T-cell (primary cell): ENCODE measurements around the gene HECA. TPM values are rescaled to one million over a fixed set of nuclear protein-coding genes. Genes with fewer than 3 reads are reported as not detected.
A peak's percentile ranks its signal among the peaks of the same experiment; 100 is the strongest.

ENCODE experiments used
- ATAC-seq, 4 experiments: fragments of 200-7000 bp in 3 of 4; fragments of 150-1000 bp in 1 of 4; cut with Tn5 transposase; replicated peaks in 1 of 4; 1 replicate in 3 of 4; 2 replicates in 1 of 4; pipeline ENCODE4 v1.10.0; 2021; ENCODE audit warnings: moderate library complexity in 3 of 4, mild to moderate bottlenecking in 2 of 4, moderate number of reproducible peaks in 1 of 4
- CTCF ChIA-PET, 2 donors: fragments of 300-600 bp; sonication (Branson Sonifier 250); formaldehyde crosslinking; loops; one replicate each; lab custom pipeline; 2022; ENCODE audit warnings: antibody characterized with exemption in 2 of 2; lab: Charles Lee
- POLR2A ChIA-PET, 2 donors: fragments of 300-600 bp; sonication (Branson Sonifier 250); formaldehyde crosslinking; loops; one replicate each; lab custom pipeline; 2022; ENCODE audit warnings: antibody characterized with exemption in 2 of 2; lab: Charles Lee
- DNase-seq, 35 experiments: peaks; one replicate each; pipeline versions ENCODE4 v3.0.0 to v3.0.0-alpha.2; 2013 to 2023
- H3K27ac ChIP-seq: one replicate; pipeline ENCODE4 v1.5.1; 2013; ENCODE audit warnings: low read length
- H3K27me3 ChIP-seq, 2 experiments: replicated peaks in 1 of 2; 1 replicate in 1 of 2; 2 replicates in 1 of 2; pipeline versions ENCODE4 v1.6.1 to v1.7.0; 2013; ENCODE audit warnings: low read length in 1 of 2, mixed read lengths in 1 of 2; ENCODE audit not compliant: control insufficient read depth in 2 of 2, insufficient read depth in 2 of 2; ENCODE audit errors: extremely low read depth in 1 of 2
- H3K36me3 ChIP-seq, 2 donors: 1 replicate in 1 of 2; 2 replicates in 1 of 2; pipeline versions ENCODE4 v1.6.1 to v1.7.0; 2013; ENCODE audit warnings: low read length in 1 of 2; ENCODE audit not compliant: control insufficient read depth in 2 of 2, insufficient read depth in 1 of 2; ENCODE audit errors: extremely low read depth in 1 of 2
- H3K4me1 ChIP-seq, 2 experiments: 1 replicate in 1 of 2; 2 replicates in 1 of 2; pipeline versions ENCODE4 v1.6.1 to v1.7.0; 2013; ENCODE audit warnings: low read length in 2 of 2, mixed read lengths in 1 of 2; ENCODE audit not compliant: insufficient read depth in 2 of 2, control insufficient read depth in 1 of 2; ENCODE audit errors: extremely low read depth in 1 of 2
- H3K4me3 ChIP-seq, 2 donors: 1 replicate in 1 of 2; 2 replicates in 1 of 2; pipeline versions ENCODE4 v1.5.1 to v1.7.0; 2013; ENCODE audit warnings: mild to moderate bottlenecking in 2 of 2, low read length in 1 of 2, moderate library complexity in 1 of 2; ENCODE audit not compliant: control insufficient read depth in 1 of 2; ENCODE audit errors: extremely low read depth in 1 of 2
- H3K9me3 ChIP-seq: 2 replicates; pipeline ENCODE4 v1.7.0; 2013
- H3K27ac Mint-ChIP-seq, 2 donors: one replicate each; pipeline ENCODE4 v1.8.0; 2020 to 2021; ENCODE audit warnings: mild to moderate bottlenecking in 2 of 2, mixed read lengths in 2 of 2
- H3K27me3 Mint-ChIP-seq, 2 donors: one replicate each; pipeline ENCODE4 v1.8.0; 2021 to 2022; ENCODE audit warnings: mixed read lengths in 2 of 2
- H3K36me3 Mint-ChIP-seq: one replicate; pipeline ENCODE4 v1.8.0; 2021; ENCODE audit warnings: mixed read lengths
- H3K4me1 Mint-ChIP-seq, 3 donors: one replicate each; pipeline ENCODE4 v1.8.0; 2020 to 2022; ENCODE audit warnings: mixed read lengths in 3 of 3, mild to moderate bottlenecking in 1 of 3
- H3K4me3 Mint-ChIP-seq, 3 donors: one replicate each; pipeline ENCODE4 v1.8.0; 2020 to 2022; ENCODE audit warnings: mild to moderate bottlenecking in 3 of 3, mixed read lengths in 3 of 3, moderate library complexity in 3 of 3
- H3K9me3 Mint-ChIP-seq, 3 donors: one replicate each; pipeline ENCODE4 v1.8.0; 2020 to 2022; ENCODE audit warnings: mixed read lengths in 3 of 3
- WGBS: methylation state at CpG from one replicate; pipeline ENCODE4 v1.1.5; 2013; ENCODE audit warnings: missing lambda C conversion rate; ENCODE audit not compliant: insufficient coverage; 5-methylcytosine and 5-hydroxymethylcytosine counted together
- total RNA-seq, 35 experiments: library from RNA in 6 of 35; stranded (reverse) in 6 of 35; fragments of 120-200 nt in 1 of 35; gene quantifications; one replicate each; pipeline versions ENCODE4 v1.2.1 to v1.2.4 and lab custom pipeline; 2013 to 2026

HECA gene
- total RNA-seq, 5 donors from 2014 or later (not counting 1 experiment from before 2014, with no cell fraction given): 125 to 137 (median 131) TPM

DNA sequence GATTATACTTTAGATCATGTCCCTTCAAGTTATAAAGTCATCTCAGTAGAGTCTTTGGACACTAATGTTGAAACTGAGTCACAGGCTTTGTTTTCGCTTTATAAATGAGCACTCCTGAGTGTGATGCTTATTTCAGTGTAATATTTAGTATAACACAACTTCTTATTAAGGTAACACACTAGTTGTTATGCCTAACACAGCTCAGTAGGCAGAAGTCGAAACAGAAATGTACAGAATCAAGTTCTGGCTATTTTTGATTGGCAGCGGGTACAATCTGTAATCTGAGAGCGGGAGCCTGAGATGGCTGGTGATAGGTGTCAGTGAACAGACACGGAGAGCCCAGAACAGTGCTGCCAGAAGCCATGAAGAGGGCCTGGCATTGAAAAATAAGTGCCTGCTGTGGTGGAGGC lies 11.4 kb downstream of the HECA start:
- Histone ChIP-seq H3K4me1 (peaks cover 67 to 72% of the 10 kb centered on the region in 2 experiments), H3K27ac (peak overlapping the region; percentile 36), H3K27me3 (no peaks in the 10 kb centered on the region), H3K9me3 (no peaks in the 10 kb centered on the region), H3K36me3 (no peaks in the 10 kb centered on the region), H3K4me3 (peak overlapping the region in 1 of 2 donors; percentile 26)
- peak overlapping the region; percentile 90 to 92 for H3K27ac Mint-ChIP-seq
- peaks cover 93 to 95% (median 94%) of the 10 kb centered on the region in 3 donors for H3K4me1 Mint-ChIP-seq
- H3K36me3 Mint-ChIP-seq: peaks cover 14% of the 10 kb centered on the region
- WGBS: 16% methylated on average over 4 of the region's 5 CpGs
- POLR2A ChIA-PET: interaction anchor here (0.6 to 4.9 kb wide), 5 partner anchors 8 to 15 kb away, joined by 4 to 25 read pairs (median 14); no protein-coding TSS in a partner anchor
- no peaks in the 10 kb centered on the region for H3K27me3 Mint-ChIP-seq
- peak overlapping the region; percentile 69 to 83 (median 72) for H3K4me3 Mint-ChIP-seq
- DNase-seq (no peak), ATAC-seq (peak; percentile 31 to 49 (median 34))
- H3K9me3 Mint-ChIP-seq: no peaks in the 10 kb centered on the region
- CTCF ChIA-PET: interaction anchor here (0.6 to 2.5 kb wide), 10 partner anchors 8 to 331 kb away, joined by 3 to 10 read pairs (median 6); no protein-coding TSS in a partner anchor

DNA sequence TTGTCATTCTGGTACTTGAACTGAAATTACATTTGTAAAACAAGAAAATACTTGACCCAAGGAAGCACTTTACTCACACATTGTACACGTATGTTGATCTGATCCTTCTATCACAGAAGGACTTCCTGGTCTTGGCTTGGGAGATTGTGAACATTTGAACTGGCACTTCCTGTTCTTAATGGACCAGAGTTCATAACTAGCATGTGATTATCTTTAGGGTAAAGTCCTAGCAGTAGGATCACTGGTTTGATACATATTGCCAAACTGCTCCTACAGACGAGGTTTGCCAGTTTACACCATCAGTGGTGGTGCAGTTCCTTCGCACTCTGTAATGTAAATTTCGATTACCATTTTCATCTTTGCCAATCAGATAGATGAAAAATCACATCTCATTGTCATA lies 12.7 kb downstream of the HECA start:
- H3K27me3 ChIP-seq: no peaks in the 10 kb centered on the region
- no peak for DNase-seq
- H3K9me3 ChIP-seq: no peaks in the 10 kb centered on the region
- CTCF ChIA-PET: interaction anchor here in 1 of 2 donors (1.5 kb wide), 1 partner anchor 16 kb away, joined by 3 read pairs; no protein-coding TSS in a partner anchor
- Mint-ChIP-seq H3K4me1 (peaks cover 98 to 100% (median 99%) of the 10 kb centered on the region in 3 donors), H3K4me3 (peak overlapping the region; percentile 69 to 83 (median 72)), H3K9me3 (no peaks in the 10 kb centered on the region), H3K27me3 (no peaks in the 10 kb centered on the region), H3K36me3 (peaks cover 14% of the 10 kb centered on the region), H3K27ac (peak overlapping the region; percentile 90 to 92)
- H3K36me3 ChIP-seq: no peaks in the 10 kb centered on the region
- H3K4me3 ChIP-seq: no peak overlapping the region
- no peak for ATAC-seq
- POLR2A ChIA-PET: interaction anchor here (0.6 to 2.3 kb wide), 3 partner anchors 9 to 10 kb away, joined by 3 to 23 read pairs (median 14); no protein-coding TSS in a partner anchor
- peak overlapping the region; percentile 36 for H3K27ac ChIP-seq
- WGBS: no CpG with 5 or more reads among the region's 4 CpGs
- H3K4me1 ChIP-seq: peaks cover 64 to 79% of the 10 kb centered on the region in 2 experiments

DNA sequence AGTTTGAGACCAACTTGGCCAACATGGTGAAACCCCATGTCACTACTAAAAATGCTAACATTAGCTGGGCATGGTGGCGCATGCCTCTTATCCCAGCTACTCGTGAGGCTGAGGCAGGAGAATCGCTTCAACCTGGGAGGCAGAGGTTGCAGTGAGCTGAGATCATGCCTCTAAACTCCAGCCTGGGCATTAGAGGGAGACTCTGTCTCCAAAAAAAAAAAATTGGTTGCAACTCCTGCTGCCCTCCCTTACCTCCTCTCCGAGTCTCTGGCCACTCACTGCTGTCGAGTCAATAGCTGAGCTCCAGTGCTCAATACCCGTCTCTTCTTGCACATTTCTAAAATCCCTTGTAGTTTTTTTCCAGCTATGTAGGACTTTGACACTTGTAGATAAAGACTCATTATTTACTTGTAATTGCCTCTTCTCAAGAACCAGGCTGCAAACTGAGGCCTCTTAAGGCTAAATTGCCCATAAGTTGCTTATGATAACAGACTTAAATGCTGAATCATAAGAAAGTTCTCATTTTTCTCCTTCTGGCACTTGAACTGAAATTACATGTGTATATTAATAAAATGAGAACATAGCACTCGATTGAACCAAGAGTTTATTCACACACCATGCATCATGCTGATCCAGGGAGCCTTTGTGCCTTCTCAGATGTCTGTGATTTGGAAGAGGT lies 13.8 kb downstream of the HECA start:
- Histone ChIP-seq H3K27me3 (no peaks in the 10 kb centered on the region), H3K4me1 (peaks cover 63 to 83% of the 10 kb centered on the region in 2 experiments), H3K9me3 (no peaks in the 10 kb centered on the region), H3K27ac (no peak overlapping the region), H3K4me3 (peak overlapping the region in 1 of 2 donors; percentile 38), H3K36me3 (no peaks in the 10 kb centered on the region)
- DNase-seq (no peak), ATAC-seq (no peak)
- 73% methylated on average over 5 of the region's 7 CpGs for WGBS
- peaks cover 94 to 97% (median 95%) of the 10 kb centered on the region in 3 donors for H3K4me1 Mint-ChIP-seq
- H3K36me3 Mint-ChIP-seq: peaks cover 7% of the 10 kb centered on the region
- H3K27ac Mint-ChIP-seq: peak overlapping the region; percentile 90 to 92
- H3K4me3 Mint-ChIP-seq: peak overlapping the region; percentile 64 to 83 (median 68)
- POLR2A ChIA-PET: interaction anchor here (0.6 to 3.1 kb wide), 8 partner anchors 8 to 226 kb away, joined by 4 to 40 read pairs (median 4); partner anchors contain the start of gene CITED2 (in 1 of the 2)
- CTCF ChIA-PET: interaction anchor here (0.5 to 1.2 kb wide), 4 partner anchors 12 to 41 kb away, joined by 3 to 4 read pairs (median 3); no protein-coding TSS in a partner anchor
- no peaks in the 10 kb centered on the region for H3K9me3 Mint-ChIP-seq
- H3K27me3 Mint-ChIP-seq: no peaks in the 10 kb centered on the region

DNA sequence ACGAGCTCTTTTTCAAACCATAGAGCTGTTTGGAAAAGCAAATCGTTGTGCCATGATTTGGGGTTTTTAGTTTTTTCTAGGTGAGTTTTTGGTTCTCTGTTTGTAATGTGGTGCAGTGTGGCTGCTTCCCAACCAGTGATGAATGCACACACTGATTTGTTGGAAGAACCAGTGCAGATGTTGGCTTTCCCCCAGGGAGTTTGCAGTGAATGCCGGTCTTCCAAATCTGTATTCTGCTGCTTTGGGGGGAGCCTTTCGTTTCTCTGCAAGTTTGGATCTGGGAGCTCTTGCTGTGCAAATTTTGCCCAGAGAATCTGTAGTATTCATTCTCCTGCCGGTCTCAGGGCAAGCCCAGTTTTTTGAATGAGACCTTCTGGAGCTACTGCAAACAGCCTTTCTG lies 14.5 kb downstream of the HECA start:
- no peak for ATAC-seq
- CTCF ChIA-PET: interaction anchor here (0.6 to 2.1 kb wide), 7 partner anchors 10 to 220 kb away, joined by 3 to 7 read pairs (median 4); no protein-coding TSS in a partner anchor

DNA sequence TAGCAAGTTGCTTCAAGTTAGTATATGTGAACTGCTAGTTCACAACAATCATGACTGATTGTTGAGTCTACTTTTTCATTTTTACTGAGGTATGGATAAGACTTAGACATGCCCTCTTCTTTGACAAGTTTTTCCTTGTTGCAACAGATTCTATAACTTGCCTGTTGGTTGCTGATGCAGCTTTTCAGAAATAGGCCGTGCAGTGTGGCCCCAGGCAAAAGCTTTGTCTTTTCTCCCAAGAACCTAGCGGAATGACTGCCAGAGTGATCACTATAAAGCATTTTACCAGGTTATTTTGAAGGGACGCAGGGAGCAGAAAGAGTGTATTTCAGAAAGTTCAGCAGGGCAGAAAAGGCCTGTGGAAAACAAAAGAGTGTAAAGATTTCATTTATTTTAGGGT lies 16.0 kb downstream of the HECA start:
- peak overlapping the region; percentile 67 to 83 (median 75) for H3K4me3 Mint-ChIP-seq

More for the DNA sequence above, 14.5 kb downstream of the HECA start:
- Mint-ChIP-seq H3K4me1 (peaks cover 94 to 97% (median 95%) of the 10 kb centered on the region in 3 donors), H3K9me3 (no peaks in the 10 kb centered on the region), H3K36me3 (peaks cover 4% of the 10 kb centered on the region), H3K27ac (peak overlapping the region; percentile 90 to 92), H3K27me3 (no peaks in the 10 kb centered on the region), H3K4me3 (peak overlapping the region; percentile 64 to 83 (median 68))
- peaks cover 58 to 83% of the 10 kb centered on the region in 2 experiments for H3K4me1 ChIP-seq
- H3K27me3 ChIP-seq: no peaks in the 10 kb centered on the region
- no peaks in the 10 kb centered on the region for H3K36me3 ChIP-seq
- H3K4me3 ChIP-seq: peak overlapping the region in 1 of 2 donors; percentile 38
- POLR2A ChIA-PET: interaction anchor here (0.6 to 3.1 kb wide), 7 partner anchors 9 to 338 kb away, joined by 3 to 40 read pairs (median 4); no protein-coding TSS in a partner anchor
- no peak for DNase-seq
- no peaks in the 10 kb centered on the region for H3K9me3 ChIP-seq
- H3K27ac ChIP-seq: no peak overlapping the region
- 61% methylated on average over 5 of the region's 5 CpGs for WGBS

More for the DNA sequence above, 16.0 kb downstream of the HECA start:
- DNase-seq: no peak
- H3K4me1 Mint-ChIP-seq: peaks cover 91 to 94% (median 91%) of the 10 kb centered on the region in 3 donors
- ChIA-PET POLR2A (interaction anchor here (0.5 to 3.1 kb wide), 6 partner anchors 12 to 736 kb away, joined by 3 to 40 read pairs (median 3); no protein-coding TSS in a partner anchor), CTCF (interaction anchor here (0.6 to 2.1 kb wide), 8 partner anchors 11 to 1561 kb away, joined by 3 to 11 read pairs (median 4); no protein-coding TSS in a partner anchor)
- H3K9me3 ChIP-seq: no peaks in the 10 kb centered on the region
- H3K4me3 ChIP-seq: peak overlapping the region in 1 of 2 donors; percentile 6
- peak overlapping the region; percentile 25 for H3K27ac ChIP-seq
- H3K27me3 Mint-ChIP-seq: no peaks in the 10 kb centered on the region
- peaks cover 7% of the 10 kb centered on the region for H3K36me3 Mint-ChIP-seq
- no peaks in the 10 kb centered on the region for H3K27me3 ChIP-seq
- peaks cover 56 to 78% of the 10 kb centered on the region in 2 experiments for H3K4me1 ChIP-seq
- peak overlapping the region; percentile 81 to 87 for H3K27ac Mint-ChIP-seq
- H3K36me3 ChIP-seq: no peaks in the 10 kb centered on the region
- 44% methylated on average over 3 of the region's 3 CpGs for WGBS
- ATAC-seq: no peak
- H3K9me3 Mint-ChIP-seq: no peaks in the 10 kb centered on the region
